ENCODE results near the gene GSC.
"Not testable (repeated sequence)": the region's sequence is repeated elsewhere in the genome, so short reads cannot be mapped to it uniquely, and the experiment has no call there.

GSC gene

DNA sequence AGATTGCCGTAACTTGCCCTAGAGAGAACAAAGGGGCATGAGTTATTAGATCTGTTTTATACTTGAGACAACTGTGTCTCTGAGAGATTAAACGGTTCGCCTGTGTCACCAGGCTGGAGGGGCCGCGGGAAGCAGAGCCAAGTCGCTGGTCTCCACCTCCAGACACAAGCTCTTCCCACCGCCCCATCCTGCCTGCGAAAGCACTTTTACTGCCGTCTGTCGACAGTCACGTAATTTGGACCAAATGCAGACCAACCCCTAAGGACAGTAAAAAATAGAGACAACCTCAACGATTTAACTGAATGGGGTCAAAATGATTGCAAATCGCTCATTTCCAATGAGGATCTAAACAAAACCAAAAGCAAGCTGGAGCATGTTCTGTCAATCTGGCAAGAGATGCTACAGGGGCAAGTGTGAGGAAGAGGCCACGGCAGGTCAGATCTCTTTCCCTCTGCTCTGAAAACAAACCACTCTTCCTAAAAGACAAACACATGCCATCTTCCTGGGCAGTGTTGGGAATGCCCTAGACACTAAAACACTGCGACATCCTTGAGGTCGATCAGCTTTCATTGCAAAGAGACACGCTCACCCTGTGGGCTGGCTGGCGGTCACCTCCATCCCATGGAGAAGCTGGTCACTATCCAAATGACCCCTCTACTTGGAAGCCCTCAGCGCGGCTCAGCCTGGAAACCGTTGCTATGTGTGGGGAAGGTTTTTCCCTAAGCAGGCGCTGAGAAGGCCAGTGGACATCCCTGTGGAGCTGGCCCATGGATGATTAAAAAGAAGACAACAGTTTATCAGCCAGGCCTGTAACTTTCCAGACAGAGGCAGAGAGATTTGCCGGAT, 17.1 kb downstream of the GSC start:
- TF ChIP-seq, protein P1, sequence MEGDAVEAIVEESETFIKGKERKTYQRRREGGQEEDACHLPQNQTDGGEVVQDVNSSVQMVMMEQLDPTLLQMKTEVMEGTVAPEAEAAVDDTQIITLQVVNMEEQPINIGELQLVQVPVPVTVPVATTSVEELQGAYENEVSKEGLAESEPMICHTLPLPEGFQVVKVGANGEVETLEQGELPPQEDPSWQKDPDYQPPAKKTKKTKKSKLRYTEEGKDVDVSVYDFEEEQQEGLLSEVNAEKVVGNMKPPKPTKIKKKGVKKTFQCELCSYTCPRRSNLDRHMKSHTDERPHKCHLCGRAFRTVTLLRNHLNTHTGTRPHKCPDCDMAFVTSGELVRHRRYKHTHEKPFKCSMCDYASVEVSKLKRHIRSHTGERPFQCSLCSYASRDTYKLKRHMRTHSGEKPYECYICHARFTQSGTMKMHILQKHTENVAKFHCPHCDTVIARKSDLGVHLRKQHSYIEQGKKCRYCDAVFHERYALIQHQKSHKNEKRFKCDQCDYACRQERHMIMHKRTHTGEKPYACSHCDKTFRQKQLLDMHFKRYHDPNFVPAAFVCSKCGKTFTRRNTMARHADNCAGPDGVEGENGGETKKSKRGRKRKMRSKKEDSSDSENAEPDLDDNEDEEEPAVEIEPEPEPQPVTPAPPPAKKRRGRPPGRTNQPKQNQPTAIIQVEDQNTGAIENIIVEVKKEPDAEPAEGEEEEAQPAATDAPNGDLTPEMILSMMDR (IDR thresholded peaks at IDR 0.05; ENCODE audit: low read depth, low read length), result no peak

DNA sequence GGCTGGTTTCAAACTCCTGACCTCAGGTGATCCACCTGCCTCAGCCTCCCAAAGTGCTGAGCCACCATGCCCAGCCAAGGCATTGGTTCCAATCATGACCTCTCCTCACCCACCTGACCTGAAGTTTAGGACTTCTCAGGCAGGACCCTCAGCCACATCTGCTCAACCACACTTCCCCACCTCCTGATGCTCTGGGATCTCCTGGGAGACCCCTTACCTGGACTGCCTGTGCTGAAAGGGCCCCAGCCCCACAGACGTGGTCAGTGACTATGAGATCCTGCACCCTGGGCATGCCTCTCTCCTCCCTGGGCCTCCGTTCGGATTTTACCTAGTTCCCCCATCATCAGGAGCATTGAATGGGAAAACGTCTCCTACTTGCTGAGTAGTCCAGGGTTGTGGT, 18.0 kb downstream of the GSC start:
- H3K4me3 ChIP-seq (ENCODE audit: low read depth, low read length), result no peak overlapping the region
- TF ChIP-seq, protein P1 (IDR thresholded peaks at IDR 0.05; ENCODE audit: low read depth, low read length), result no peak

More for the DNA sequence above, 17.1 kb downstream of the GSC start:
- H3K4me3 ChIP-seq (ENCODE audit: low read depth, low read length), result no peak overlapping the region

DNA sequence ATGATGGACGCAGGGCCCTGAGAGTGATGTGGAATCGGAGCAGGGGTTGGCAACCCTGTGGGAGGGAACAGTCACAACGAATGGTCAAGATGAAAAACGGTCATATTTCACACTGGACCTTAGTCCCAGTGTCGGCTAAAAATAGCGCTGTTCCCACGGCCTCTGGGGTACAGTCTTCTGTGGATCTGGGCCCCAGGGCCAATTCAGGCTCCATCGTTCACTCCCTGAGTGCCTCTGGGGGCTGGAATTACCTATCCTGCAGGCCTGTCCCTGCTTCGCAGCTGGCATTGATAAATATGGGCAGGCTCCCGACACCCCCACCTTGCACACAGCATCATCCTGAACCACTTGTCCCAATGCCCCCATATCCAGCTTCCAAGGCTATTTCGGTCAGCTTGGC, 18.6 kb downstream of the GSC start:
- TF ChIP-seq, protein P1 (IDR thresholded peaks at IDR 0.05; ENCODE audit: low read depth, low read length), result no peak
- H3K4me3 ChIP-seq (ENCODE audit: low read depth, low read length), result no peak overlapping the region

DNA sequence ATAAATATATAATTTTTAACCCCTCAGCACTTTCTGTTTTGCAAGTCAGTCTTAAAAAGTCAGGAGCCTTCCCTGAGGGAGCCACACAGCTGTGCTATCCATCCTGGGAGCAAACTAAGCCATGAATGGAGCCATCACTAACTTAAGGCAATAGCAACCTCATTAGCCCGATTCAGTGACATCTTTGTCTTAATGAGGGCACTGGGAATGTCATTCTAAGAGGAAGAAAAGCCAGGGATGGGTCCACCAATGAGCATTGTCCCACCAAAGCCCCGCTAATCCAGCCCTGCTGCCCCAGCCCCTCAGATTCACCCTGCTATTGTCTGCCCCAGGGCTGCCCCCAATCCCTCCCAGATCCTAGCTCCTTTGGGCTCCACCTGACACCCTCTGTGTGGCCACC, 19.5 kb downstream of the GSC start:
- no peak overlapping the region for H3K4me3 ChIP-seq (ENCODE audit: low read depth, low read length)
- TF ChIP-seq, protein P1 (IDR thresholded peaks at IDR 0.05; ENCODE audit: low read depth, low read length), result no peak

DNA sequence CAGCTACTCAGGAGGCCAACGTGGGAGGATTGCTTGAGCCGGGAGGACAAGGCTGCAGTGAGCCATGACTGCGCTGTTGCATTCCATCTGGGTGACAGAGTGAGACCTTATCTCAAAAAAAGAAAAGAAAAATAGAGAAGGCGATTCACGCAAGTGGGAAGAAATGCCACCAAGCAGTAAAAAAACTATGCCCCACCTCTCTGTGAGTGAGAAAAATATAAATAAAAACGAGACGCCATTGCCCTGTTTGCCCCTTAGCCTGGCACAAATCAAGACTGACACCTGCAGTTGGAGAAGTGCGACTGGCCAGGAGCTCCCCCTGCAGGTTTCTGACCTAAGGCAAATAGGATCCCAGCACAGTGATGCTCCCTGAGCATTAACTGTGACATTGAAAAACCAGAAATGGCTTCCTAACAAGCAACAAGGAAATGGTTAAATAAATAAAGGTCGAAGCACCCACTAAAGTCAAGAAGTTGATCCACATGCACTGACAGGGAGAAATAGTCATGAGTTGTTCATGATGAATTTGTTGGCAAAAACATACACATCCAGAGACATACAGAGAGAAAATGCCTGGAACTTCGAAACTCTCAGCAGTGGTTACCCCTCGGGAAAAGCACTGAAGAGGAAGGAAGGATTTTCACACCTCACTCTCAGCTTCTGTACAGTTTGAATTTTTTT, 21.1 kb downstream of the GSC start:
- no peak overlapping the region for H3K4me3 ChIP-seq (ENCODE audit: low read depth, low read length)
- TF ChIP-seq, protein P1 (IDR thresholded peaks at IDR 0.05; ENCODE audit: low read depth, low read length), result no peak

DNA sequence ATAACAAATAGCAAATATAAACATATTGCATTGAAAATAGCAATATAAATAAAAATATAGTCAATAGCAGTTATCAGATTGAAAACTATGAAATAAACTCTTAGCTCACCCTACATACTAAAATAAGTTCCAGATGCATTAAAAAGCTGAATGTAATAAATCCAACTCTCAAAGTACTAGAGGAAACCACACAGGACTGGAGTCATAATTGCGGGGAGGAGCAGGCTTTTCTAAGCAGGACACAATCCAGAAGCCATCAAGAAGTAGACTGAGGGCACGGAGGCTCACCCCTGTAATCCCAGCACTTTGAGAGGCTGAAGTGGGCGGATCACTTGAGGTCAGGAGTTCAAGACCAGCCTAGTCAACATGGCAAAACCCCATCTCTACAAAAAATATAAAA, 22.2 kb downstream of the GSC start:
- TF ChIP-seq, protein P1 (IDR thresholded peaks at IDR 0.05; ENCODE audit: low read depth, low read length), result no peak
- H3K4me3 ChIP-seq (ENCODE audit: low read depth, low read length), result no peak overlapping the region

DNA sequence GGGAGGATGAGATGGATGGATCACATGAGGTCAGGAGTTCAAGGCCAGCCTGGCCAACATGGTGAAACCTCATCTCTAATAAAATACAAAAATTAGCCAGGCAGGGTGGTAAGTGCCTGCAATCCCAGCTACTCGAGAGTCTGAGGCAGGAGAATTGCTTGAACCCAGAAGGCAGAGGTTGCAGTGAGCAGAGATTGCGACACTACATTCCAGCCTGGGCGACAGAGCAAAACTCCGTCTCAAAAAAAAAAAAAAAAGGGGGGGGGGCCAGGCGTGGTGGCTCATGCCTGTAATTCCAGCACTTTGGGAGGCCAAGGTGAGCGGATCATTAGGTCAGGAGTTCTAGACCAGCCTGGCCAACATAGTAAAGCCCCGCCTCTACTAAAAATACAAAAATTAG, 22.8 kb downstream of the GSC start:
- H3K4me3 ChIP-seq (ENCODE audit: low read depth, low read length), result not testable (repeated sequence)

All from WI38 (cell line).